GM12801 (cell line): Measurements from ENCODE around the gene MBD3.

Experiments used
- TF ChIP-seq, protein P1 (sequence below): IDR thresholded peaks from one replicate; pipeline ENCODE4 v1.5.1; 2011; ENCODE audit warnings: control low read depth; ENCODE audit not compliant: insufficient read length; ENCODE audit errors: extremely low read depth

Gene MBD3

DNA sequence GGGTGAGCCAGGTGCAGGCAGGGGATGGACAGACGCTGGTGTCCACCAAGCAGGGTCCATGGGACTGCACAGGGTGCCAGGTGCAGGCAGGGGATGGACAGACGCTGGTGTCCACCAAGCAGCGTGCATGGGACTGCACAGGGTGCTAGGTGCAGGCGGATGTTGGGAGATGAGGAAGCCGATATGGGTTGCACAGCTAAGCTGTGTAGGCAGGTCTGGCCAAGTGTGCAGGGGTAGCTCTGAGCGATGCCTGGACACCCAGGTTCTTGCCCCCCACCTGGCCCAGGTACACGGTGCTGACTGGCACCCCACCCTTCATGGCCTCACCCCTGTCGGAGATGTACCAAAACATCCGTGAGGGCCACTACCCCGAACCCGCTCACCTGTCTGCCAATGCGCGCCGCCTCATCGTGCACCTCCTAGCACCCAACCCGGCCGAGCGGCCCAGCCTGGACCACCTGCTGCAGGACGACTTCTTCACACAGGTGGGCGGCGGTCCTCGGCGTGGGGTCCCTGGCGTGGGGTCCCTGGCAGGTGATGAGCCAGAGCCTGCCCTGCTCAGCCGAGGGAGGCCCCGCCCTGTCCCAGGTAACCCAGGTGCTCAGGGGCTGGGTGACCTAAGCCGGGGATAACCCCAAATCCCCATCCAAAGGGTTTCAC is 64.9 kb downstream of the MBD3 start:
- TF ChIP-seq, protein P1, sequence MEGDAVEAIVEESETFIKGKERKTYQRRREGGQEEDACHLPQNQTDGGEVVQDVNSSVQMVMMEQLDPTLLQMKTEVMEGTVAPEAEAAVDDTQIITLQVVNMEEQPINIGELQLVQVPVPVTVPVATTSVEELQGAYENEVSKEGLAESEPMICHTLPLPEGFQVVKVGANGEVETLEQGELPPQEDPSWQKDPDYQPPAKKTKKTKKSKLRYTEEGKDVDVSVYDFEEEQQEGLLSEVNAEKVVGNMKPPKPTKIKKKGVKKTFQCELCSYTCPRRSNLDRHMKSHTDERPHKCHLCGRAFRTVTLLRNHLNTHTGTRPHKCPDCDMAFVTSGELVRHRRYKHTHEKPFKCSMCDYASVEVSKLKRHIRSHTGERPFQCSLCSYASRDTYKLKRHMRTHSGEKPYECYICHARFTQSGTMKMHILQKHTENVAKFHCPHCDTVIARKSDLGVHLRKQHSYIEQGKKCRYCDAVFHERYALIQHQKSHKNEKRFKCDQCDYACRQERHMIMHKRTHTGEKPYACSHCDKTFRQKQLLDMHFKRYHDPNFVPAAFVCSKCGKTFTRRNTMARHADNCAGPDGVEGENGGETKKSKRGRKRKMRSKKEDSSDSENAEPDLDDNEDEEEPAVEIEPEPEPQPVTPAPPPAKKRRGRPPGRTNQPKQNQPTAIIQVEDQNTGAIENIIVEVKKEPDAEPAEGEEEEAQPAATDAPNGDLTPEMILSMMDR = no peak

DNA sequence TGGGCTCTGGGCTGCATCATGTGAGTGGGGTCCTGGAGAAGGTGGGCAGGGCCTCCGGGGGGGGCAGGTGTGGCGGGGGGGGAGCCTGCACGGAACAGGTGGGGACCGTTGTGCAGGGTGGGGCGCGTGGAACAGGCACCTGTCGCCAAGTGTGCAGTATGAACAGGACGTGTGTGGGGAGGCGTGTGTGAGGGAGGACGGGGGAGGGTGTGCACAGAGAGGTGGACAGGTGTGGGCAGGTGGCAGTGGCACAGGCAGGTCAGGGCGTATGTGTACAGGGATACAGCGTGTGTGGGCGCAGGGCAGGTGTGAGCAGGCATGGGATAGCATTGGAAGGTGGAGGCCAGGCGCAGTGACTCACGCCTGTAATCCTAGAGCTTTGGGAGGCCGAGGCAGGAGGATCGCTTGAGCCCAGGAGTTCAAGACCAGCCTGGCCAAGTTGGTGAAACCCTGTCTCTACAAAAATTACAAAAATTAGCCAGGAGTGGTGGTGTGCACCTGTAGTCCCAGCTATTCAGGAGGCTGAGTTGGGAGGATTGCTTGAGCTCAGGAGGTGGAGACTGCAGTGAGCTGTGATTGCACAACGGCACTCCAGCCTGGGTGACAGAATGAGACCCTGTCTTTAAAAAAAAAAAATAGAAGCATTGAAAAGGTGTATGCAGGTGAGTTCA is 65.6 kb downstream of the MBD3 start:
- TF ChIP-seq, protein P1 = no peak

DNA sequence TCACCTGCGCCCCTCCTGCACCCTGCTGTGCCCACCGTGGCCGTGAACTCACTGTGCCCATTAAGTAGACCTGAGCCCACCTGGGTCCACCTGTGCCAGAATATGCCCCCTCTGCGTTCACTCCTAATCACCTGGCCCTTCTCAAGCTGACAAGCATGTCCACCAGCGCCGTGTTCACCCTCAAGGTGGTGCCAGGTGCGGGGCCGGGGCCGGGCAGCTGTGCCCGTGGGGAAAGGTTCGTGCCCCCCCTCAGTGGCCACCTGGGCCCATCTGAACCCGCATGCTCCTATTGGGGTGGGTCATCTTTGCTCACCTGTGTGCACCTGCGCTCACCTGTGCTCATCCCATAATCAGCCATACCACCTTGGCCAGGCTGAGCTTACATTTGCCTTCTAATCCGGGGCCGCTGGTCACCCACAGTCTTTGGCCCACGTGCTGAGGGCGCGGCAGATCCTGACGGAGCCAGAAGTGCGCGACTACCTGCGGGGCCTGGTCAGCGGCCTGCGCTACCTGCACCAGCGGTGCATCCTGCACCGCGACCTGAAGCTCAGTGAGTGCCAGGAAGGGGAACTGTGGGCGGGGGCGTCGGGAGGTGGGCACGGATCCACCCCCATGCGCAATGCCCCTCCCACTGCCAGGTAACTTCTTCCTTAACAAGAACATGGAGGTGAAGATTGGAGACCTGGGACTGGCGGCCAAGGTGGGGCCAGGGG is 66.4 kb downstream of the MBD3 start:
- TF ChIP-seq, protein P1 = no peak

DNA sequence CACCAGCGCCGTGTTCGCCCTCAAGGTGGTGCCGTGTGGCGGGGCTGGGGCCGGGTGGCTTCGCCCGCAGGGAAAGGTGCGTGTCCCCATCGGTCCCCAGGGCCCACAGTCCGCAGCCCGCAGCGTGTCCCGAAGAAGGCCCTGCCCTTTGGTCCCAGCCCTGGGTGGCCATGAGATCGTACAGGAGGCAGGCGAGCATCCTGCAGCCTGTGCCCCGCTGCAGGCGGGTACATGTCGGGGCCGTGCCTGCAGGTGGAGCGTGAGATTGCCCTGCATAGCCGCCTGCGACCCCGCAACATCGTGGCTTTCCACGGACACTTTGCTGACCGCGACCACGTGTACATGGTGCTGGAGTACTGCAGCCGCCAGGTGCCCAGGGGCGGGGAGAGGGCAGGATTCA is 67.3 kb downstream of the MBD3 start:
- TF ChIP-seq, protein P1 = no peak

DNA sequence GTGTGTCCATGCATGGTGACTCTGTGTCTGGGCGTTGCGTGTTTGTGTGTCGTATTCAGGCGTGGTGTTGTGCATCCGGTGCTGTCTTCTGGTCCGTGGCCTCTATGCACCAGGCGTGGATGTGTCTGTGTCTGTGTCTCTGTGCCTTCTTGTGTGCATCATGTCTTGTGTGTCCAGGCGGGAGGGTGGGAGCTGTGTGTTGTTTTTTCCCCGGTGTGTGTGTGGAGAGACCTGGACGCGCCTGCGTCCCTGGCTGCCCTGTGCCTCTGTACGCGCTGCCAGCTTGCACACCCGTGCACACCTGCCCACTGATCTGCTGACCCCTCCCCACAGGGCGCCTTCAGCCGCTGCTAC is 67.7 kb downstream of the MBD3 start:
- TF ChIP-seq, protein P1 = no peak

DNA sequence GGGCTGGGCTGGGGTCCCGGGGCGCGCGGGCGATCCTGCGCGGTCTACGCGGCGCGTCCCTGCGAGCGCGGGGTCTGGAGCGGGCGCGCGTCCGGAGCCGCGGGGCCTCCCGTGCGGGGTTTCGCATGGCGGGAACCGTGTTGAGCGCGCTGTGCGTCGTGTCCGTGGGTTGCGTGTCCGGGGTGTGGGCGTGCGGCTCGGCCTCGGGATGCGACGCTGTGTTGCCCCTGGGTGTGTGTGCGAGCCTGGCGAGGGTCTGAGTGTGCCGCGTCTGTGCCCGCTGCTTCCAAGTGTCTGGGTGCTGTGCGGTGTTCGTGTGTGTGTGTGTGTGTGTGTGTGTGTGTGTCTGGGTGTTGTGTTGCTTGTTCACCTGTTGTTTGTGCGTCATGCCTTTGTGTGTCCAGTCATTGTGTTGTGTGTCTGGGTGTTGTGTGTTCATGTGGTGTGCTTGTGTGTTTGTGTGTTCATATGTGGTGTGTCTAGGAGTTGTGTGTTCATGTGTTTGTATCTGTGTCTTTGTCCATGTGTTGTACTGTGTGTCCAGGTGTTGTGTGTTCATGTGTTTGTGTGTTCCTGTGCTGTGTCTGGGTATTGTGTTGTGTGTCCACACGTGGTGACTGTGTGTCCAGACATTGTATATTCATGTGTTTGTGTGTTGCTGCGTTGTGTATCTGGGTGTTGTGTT is 68.2 kb downstream of the MBD3 start:
- TF ChIP-seq, protein P1 = no peak
